OCI-LY1 (cell line): Measurements from ENCODE around the gene EPN2.

Experiments
- H2AFZ ChIP-seq: fragments of 200-600 bp; sonication (generic), shearing (Covaris generic); 2 replicates; pipeline ENCODE4 v1.6.0; 2014; ENCODE audit warnings: antibody characterized with exemption, mild to moderate bottlenecking, low read length
- H3F3A ChIP-seq: fragments of 200-600 bp; sonication (generic), shearing (Covaris generic); 2 replicates; pipeline ENCODE4 v1.6.0; 2014; ENCODE audit warnings: mild to moderate bottlenecking, antibody characterized with exemption, low read length, moderate library complexity; ENCODE audit not compliant: insufficient read depth
- H3K27ac ChIP-seq: fragments of 200-600 bp; sonication (generic); 2 replicates; pipeline ENCODE4 v1.5.1; 2014; ENCODE audit warnings: low read length, mixed run types, mild to moderate bottlenecking, low read depth; ENCODE audit not compliant: poor library complexity, severe bottlenecking
- H3K27me3 ChIP-seq: fragments of 200-600 bp; sonication (generic); 2 replicates; pipeline ENCODE4 v1.6.0; 2014; ENCODE audit warnings: antibody characterized with exemption, mild to moderate bottlenecking, low read length, moderate library complexity; ENCODE audit not compliant: insufficient read depth
- H3K36me3 ChIP-seq: fragments of 200-600 bp; sonication (generic); 2 replicates; pipeline ENCODE4 v1.6.1; 2014; ENCODE audit warnings: mild to moderate bottlenecking, antibody characterized with exemption, low read length, moderate library complexity, mixed read lengths; ENCODE audit not compliant: insufficient read depth
- H3K4me1 ChIP-seq: fragments of 200-600 bp; sonication (generic); 2 replicates; pipeline ENCODE4 v1.5.1; 2014; ENCODE audit warnings: mild to moderate bottlenecking, low read length, moderate library complexity; ENCODE audit not compliant: insufficient read depth, severe bottlenecking
- H3K4me2 ChIP-seq: fragments of 200-600 bp; sonication (generic), shearing (Covaris generic); 2 replicates; pipeline ENCODE4 v1.6.1; 2014; ENCODE audit warnings: low read length
- H3K4me3 ChIP-seq: fragments of 200-600 bp; sonication (generic); 2 replicates; pipeline ENCODE4 v1.5.1; 2014; ENCODE audit warnings: low read length, low read depth, mild to moderate bottlenecking, mixed read lengths; ENCODE audit not compliant: poor library complexity, severe bottlenecking
- H3K79me2 ChIP-seq: fragments of 200-600 bp; shearing (Covaris generic); 2 replicates; pipeline ENCODE4 v1.6.1; 2016; ENCODE audit warnings: mixed run types, low read length, mixed read lengths; ENCODE audit not compliant: insufficient read depth
- H3K9ac ChIP-seq: fragments of 200-600 bp; sonication (generic), shearing (Covaris generic); 2 replicates; pipeline ENCODE4 v1.6.1; 2014; ENCODE audit warnings: mild to moderate bottlenecking, low read length, mixed read lengths
- H3K9me2 ChIP-seq: fragments of 200-600 bp; sonication (generic), shearing (Covaris generic); 2 replicates; pipeline ENCODE4 v1.6.1; 2014; ENCODE audit warnings: low read depth, mild to moderate bottlenecking, low read length, mixed read lengths
- H3K9me3 ChIP-seq: fragments of 200-600 bp; shearing (Covaris generic); 2 replicates; pipeline ENCODE4 v1.6.1; 2014; ENCODE audit warnings: low read length, mixed read lengths
- H4K20me1 ChIP-seq: fragments of 200-600 bp; sonication (generic), shearing (Covaris generic); 2 replicates; pipeline ENCODE4 v1.6.0; 2016; ENCODE audit warnings: mild to moderate bottlenecking, low read length; ENCODE audit not compliant: insufficient read depth
- CTCF ChIP-seq: fragments of 200-600 bp; sonication (generic), shearing (Covaris generic); IDR thresholded peaks from 2 replicates; pipeline ENCODE4 v1.5.1; 2017; ENCODE audit warnings: mild to moderate bottlenecking, antibody characterized with exemption, low read length, moderate library complexity, mixed read lengths
- EZH2 ChIP-seq: fragments of 200-600 bp; sonication (generic), shearing (Covaris generic); IDR thresholded peaks from 2 replicates; pipeline ENCODE4 v1.8.0; 2017; ENCODE audit warnings: borderline replicate concordance, mixed run types, mild to moderate bottlenecking, antibody characterized with exemption, low read length, moderate library complexity, mixed read lengths

The EPN2 gene

GRCh38 chr17:19304209-19304608 lies 67.0 kb downstream of the EPN2 start:
- peaks cover 47% of the 10 kb centered on the region for H3K4me1 ChIP-seq
- no peaks in the 10 kb centered on the region for H3K79me2 ChIP-seq
- no peaks in the 10 kb centered on the region; the same call in 1 of the 2 replicates for H3K27me3 ChIP-seq
- H3K4me2 ChIP-seq = no peak overlapping the region
- H2AFZ ChIP-seq = no peak overlapping the region
- no peaks in the 10 kb centered on the region for H4K20me1 ChIP-seq
- TF ChIP-seq CTCF (no peak), EZH2 (no peak)
- H3K9ac ChIP-seq = no peak overlapping the region
- H3K9me2 ChIP-seq = no peaks in the 10 kb centered on the region
- H3K27ac ChIP-seq = no peak overlapping the region
- H3K4me3 ChIP-seq = no peak overlapping the region
- no peaks in the 10 kb centered on the region for H3K36me3 ChIP-seq
- H3K9me3 ChIP-seq = no peaks in the 10 kb centered on the region
- H3F3A ChIP-seq = 0 out of 2 replicates have a peak, but pooled peaks cover 5% of the 10 kb centered on the region

- Histone ChIP-seq H3K9me3 (no peaks in the 10 kb centered on the region), H3K79me2 (no peaks in the 10 kb centered on the region), H3K9me2 (no peaks in the 10 kb centered on the region), H2AFZ (no peak overlapping the region), H3K4me2 (no peak overlapping the region), H3K27ac (no peak overlapping the region), H3F3A (0 out of 2 replicates have a peak, but pooled peaks cover 5% of the 10 kb centered on the region), H3K4me1 (peaks cover 51% of the 10 kb centered on the region), H3K27me3 (peaks cover 5% of the 10 kb centered on the region; the same call in 1 of the 2 replicates), H3K36me3 (no peaks in the 10 kb centered on the region), H4K20me1 (no peaks in the 10 kb centered on the region), H3K9ac (no peak overlapping the region), H3K4me3 (no peak overlapping the region)
- TF ChIP-seq CTCF = no peak
- TF ChIP-seq EZH2 = no peak
Measured at GRCh38 chr17:19304751-19305150, 67.6 kb downstream of the EPN2 start.

- Histone ChIP-seq H3K9me2 (no peaks in the 10 kb centered on the region), H3K9ac (no peak overlapping the region), H3K36me3 (no peaks in the 10 kb centered on the region), H3K79me2 (no peaks in the 10 kb centered on the region), H2AFZ (no peak overlapping the region), H3K9me3 (no peaks in the 10 kb centered on the region), H3K4me2 (peak overlapping the region; percentile 24; the same call in 1 of the 2 replicates), H3K4me3 (no peak overlapping the region), H3F3A (0 out of 2 replicates have a peak, but pooled peaks cover 5% of the 10 kb centered on the region), H3K27ac (peak overlapping the region; percentile 78), H3K4me1 (peaks cover 54% of the 10 kb centered on the region), H4K20me1 (no peaks in the 10 kb centered on the region), H3K27me3 (peaks cover 6% of the 10 kb centered on the region; the same call in 1 of the 2 replicates)
- TF ChIP-seq EZH2 (no peak), CTCF (no peak)
Measured at GRCh38 chr17:19305256-19305655, 68.1 kb downstream of the EPN2 start.
